GM12891 (cell line): ENCODE measurements around the gene RALGAPA2.

ENCODE experiments used
- POLR2AphosphoS5 ChIP-seq: IDR thresholded peaks from 2 replicates; pipeline ENCODE4 v1.6.1; 2011; ENCODE audit warnings: low read depth, low read length, control low read depth
- TAF1 ChIP-seq: IDR thresholded peaks from 2 replicates; pipeline ENCODE4 v1.6.1; 2011; ENCODE audit warnings: low read depth, low read length, control low read depth

GRCh38 chr20:20396794-20397193 is 315.6 kb downstream of the RALGAPA2 start:
- no peak for TF ChIP-seq POLR2AphosphoS5
- no peak for TF ChIP-seq TAF1
